Ureter (tissue), 1 donor: ENCODE measurements around the gene PHETA2. TPM values are rescaled to one million over a fixed set of nuclear protein-coding genes. Genes with fewer than 3 reads are reported as not detected.
"Not testable (repeated sequence)": the region's sequence is repeated elsewhere in the genome, so short reads cannot be mapped to it uniquely, and the experiment has no call there.

ENCODE experiments used
- DNase-seq: peaks from one replicate; pipeline ENCODE4 v3.0.0-alpha.2; 2020; ENCODE audit warnings: low spot score
- total RNA-seq: library from RNA; stranded (reverse); gene quantifications from one replicate; pipeline ENCODE4 v1.2.4, GENCODE V29; 2023
- donor health status: DM: yes; HTN: yes; CAD: no.

The PHETA2 gene
- total RNA-seq, 1 donor from 2014 or later = 7.8 TPM

DNA sequence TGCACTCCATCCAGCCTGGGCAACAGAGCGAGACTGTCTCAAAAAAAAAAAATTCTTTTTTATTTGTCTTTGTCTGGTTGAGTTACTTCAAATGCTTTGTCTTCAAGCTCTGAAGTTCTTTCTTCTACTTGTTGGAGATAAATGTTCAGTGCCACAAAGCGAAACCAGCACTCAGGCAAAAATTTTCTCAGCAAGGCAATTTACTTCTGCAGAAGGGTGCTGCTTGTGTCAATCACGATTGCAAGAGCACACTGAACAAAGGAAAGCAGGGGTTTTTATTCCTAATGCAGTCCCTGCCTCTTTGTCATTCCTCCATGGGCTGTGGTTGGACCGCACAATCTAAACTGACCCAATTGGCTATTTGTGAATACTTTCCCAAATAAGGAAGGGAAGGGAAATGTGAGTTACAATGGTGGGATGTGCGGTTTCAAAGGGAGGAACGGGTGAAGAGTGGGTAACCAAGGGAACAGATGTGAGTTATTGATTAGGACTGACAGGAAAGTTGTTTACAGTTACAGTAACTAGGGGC, 30.3 kb downstream of the PHETA2 start:
- DNase-seq = not testable (repeated sequence)

DNA sequence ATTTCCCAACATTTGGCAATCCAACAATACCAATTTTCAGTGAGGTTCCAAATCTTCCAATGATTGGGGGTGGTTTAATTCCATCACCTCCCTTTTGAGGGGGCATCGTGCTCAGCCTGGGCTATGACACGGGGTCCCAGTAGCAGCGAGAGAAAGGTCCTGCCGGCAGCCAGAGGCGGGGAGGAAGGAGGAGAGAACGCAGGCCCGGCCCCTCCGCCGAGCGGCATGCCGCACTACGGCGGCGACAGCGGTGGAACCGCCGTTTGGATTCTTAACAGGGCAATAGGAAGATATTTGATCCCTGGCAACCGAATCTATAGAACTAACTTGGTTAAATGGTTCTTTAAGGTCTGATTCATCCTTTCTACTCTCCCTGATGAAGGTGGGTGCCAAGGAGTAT, 34.8 kb downstream of the PHETA2 start:
- DNase-seq = no peak

DNA sequence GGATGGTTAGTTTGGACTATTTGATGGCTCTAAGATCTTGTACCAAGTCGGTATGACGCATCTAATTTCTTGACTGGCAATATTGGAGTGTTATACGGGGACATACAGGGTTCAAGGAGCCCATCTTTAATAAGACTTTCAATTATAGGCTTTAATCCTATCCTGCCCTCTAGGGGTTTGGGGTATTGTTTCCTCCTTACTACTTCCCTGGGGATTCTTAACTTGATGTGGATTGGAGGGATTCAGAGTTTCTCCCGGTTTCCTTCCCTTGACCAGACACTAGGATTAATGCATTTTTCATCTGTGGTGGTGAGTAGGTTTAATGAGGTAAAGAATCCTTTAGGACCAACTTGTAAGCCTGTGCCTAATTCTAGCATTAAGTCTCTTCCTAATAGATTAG, 37.8 kb downstream of the PHETA2 start:
- no peak for DNase-seq

DNA sequence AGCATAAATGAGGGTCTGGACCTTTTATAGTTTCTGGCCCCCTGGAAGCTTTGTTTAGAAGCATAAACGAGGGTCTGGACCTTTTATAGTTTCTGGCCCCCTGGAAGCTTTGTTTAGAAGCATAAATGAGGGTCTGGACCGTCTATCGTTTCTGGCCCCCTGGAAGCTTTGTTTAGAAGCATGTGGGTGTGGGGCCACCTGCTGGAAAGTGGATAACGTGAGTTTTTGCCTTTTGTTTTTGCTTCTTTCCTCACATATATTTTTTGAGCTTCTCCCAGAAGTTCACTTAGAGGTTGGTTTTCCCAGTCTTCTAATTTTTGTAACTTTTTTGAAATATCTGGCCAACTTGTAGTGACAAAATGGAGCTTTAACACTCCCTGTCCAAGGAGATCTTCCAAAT, 38.7 kb downstream of the PHETA2 start:
- DNase-seq = not testable (repeated sequence)

DNA sequence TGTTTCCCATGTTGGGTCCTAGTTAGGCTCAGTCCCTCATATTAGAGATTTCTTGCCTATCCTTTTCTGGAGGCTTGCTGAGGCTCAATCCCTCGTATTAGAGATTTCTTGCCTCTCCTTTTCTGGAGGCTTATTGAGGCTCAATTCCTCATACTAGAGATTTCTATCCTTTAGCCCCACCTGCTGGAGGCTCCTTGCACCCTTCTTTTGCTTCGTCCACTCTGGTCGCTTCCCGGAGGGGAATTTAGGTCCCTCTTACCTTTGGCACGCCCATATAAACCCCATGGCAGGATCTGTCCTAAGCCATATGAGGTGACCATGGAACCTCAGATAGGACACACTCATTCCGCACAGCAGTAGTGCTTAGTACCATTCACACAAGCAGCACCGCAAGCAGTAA, 40.7 kb downstream of the PHETA2 start:
- no peak for DNase-seq

DNA sequence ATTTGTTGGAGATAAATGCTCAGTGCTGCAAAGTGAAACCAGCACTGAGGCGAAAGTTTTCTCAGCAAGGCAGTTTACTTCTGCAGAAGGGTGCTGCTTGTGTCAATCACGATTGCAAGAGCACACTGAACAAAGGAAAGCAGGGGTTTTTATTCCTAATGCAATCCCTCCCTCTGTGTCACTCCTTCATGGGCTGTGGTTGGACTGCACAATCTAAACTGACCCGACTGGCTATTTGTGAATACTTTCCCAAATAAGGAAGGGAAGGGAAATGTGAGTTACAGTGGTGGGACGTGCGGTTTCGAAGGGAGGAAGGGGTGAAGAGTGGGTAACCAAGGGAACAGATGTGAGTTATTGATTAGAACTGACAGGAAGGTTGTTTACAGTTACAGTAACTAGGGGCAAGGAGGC, 41.4 kb downstream of the PHETA2 start:
- not testable (repeated sequence) for DNase-seq

DNA sequence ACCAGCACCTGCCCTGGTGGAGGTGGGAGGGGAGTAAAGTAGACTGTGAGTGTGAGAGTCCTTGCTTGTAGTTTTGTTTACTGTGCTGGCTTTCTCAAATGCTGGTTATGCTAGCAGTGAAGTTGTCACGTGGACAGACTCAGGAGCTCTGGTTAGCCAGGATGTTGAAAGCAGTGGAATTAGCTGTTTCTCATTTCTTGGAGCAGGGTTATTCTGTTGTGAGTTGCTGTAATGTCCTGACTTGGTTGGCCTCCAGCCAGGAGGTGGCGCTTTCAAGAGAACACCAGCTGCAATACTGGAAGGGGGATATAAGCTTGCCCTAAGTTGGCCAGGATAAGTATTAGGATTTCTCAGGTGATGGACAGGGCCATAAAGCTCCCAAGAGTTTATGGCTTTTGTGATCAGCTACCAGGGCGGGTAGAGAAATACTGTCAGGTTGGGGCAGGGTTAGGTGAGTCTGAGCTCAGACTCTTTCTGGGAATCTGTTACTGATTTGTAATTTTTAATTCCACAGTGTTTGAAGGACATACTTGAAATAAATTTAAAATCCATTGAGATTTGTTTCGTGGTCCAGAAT, 42.9 kb downstream of the PHETA2 start:
- DNase-seq = no peak

DNA sequence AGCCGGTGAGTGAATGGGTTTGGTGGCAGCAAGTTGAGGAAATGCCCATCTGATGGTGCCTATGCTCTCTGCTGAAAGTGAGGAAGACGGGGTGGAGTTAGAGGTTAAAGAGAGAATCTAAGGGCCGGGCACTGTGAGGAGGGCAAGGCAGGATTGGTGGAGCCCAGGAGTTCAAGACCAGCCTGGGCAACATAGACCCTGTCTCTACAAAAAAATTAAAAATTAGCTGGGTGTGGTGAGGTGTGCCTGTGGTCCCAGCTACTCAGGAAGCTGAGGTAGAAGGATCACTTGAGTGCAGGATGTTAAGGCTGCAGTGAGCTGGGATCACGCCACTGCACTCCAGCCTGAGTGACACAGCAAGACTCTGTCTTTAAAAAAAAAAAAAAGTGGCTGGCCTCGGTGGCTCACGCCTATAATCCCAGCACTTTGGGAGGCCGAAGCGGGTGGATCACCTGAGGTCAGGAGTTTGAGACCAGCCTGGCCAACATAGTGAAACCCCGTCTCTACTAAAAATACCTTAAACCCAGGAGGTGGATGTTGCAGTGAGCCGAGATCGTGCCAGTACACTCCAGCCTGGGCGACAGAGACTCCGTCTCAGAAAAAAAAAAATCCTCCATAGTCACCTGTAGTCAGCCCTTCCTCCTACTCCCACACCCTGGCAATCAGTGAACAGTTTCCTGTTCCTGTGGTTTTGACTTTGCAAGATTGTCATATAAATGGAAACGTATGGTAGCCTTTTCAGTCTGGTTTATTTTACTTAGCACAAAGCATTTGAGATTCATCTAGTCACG, 46.4 kb downstream of the PHETA2 start:
- not testable (repeated sequence) for DNase-seq

DNA sequence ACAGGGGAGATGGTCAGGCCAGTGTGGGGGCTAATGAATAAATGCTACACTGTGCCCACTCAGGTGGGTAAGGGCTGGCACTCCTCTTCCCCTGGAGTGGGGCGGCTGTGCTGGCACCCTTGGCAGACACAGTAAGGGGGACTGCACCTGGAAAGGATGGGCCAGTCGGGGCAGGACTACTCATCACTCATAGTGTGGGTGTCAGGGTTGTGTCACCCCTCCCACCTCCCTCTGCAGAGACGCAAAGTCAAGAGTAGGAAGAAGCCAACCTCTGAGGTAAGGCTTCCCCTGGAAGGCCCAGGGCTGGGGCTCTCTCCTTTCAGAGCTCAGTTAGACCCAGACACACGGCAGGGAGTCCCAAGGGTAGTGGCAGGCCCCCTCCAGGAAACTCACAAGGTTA, 49.5 kb downstream of the PHETA2 start:
- DNase-seq = not testable (repeated sequence)

DNA sequence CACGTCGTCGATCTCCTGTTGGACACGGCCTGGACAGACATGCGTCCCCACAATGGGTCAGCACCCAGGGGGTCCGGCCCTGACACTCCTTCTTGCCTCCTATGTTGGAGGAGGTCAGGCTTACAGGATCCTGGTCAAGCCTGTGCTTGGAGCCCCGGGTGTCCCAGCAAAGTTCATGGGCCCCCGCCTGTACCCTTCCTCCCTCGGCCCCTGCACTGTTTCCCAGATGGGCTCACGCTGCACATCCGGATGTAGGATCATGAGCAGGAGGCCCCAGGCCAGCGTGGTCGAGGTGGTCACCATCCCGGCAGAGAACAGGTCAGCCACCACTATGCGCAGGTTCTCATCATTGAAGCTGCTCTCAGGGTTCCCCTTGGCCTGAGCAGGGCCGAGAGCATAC, 53.6 kb downstream of the PHETA2 start:
- no peak for DNase-seq

DNA sequence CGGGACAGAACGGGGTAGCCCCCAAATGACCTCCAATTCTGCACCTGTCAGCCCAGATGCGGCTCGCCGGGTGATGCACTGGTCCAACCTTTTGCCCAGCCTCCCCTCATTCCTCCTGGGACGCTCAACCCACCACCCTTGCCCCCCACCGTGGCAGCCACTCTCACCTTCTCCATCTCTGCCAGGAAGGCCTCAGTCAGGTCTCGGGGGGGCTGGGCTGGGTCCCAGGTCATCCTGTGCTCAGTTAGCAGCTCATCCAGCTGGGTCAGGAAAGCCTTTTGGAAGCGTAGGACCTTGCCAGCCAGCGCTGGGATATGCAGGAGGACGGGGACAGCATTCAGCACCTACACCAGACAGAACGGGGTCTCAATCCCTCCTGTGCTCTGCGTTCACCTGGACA, 54.0 kb downstream of the PHETA2 start:
- DNase-seq = not testable (repeated sequence)

Other genes with a start within 250 kb of the PHETA2 start
- 165 TPM for gene SREBF2, start 241.1 kb upstream of the PHETA2 start, total RNA-seq
- gene SHISA8, start 159.2 kb upstream of the PHETA2 start, total RNA-seq = not detected
- 0.36 TPM for gene TNFRSF13C, start 147.4 kb upstream of the PHETA2 start, total RNA-seq
- 1.2 TPM for gene CENPM, start 127.1 kb upstream of the PHETA2 start, total RNA-seq
- 0.99 TPM for gene SEPTIN3, start 104.8 kb upstream of the PHETA2 start, total RNA-seq
- gene WBP2NL, start 75.5 kb upstream of the PHETA2 start, total RNA-seq = 4.2 TPM
- 33.4 TPM for gene NAGA, start 3.4 kb upstream of the PHETA2 start, total RNA-seq
- 86.4 TPM for gene SMDT1, start 5.5 kb downstream of the PHETA2 start, total RNA-seq
- gene NDUFA6, start 16.5 kb downstream of the PHETA2 start, total RNA-seq = 55.1 TPM
- gene CYP2D6, start 56.6 kb downstream of the PHETA2 start, total RNA-seq = 2.0 TPM
- 64.9 TPM for gene TCF20, start 196.4 kb downstream of the PHETA2 start, total RNA-seq